SK-N-SH (cell line): ENCODE results near the gene IL6ST.

ENCODE experiments used
- EP300 ChIP-seq, 2 experiments: IDR thresholded peaks; 2 replicates each; pipeline versions ENCODE4 v1.4.0 to v1.6.1; 2012; ENCODE audit warnings: borderline replicate concordance in 1 of 2, low read depth in 1 of 2, low read length in 1 of 2
- TF ChIP-seq, protein P1 (sequence below): fragments of 200-600 bp; sonication (generic); IDR thresholded peaks from 2 replicates; pipeline ENCODE4 v1.6.1; 2017; ENCODE audit warnings: antibody characterized with exemption, mild to moderate bottlenecking, moderate library complexity

DNA sequence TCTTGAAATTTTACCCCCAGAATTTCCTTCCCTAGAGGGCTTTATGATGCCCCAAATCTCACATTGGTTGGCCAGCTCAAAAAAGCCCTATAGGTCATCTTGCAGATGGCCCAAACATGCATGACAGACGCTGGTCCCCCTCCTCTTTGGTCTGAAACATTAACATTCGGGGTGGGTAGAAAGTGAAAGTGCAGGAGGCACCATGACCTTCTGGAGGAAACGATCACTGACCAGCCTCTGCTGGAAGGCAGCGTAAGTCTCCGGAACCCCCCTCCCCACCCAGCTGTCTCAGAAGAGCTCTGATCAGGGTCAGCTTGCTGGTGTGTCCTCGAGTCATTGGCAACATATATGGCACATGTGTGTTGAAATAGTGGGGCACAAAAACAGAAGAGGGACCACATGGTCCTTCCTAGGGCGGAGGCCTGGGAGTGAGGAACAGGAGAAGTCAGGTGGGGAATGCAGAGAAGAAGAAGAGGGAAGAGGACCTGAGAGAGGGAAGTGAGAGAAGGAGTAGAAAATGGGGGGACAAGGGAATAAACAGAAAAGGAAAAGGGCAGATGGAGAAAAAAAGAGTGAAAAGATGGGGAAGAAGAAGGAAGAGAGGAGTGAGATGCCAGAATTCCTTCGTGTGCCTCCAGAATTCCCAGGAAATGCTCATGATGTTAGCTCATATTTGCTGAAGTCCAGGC is 97.4 kb downstream of the IL6ST start:
- TF ChIP-seq EP300 (IDR thresholded peaks at IDR 0.05; ENCODE audit: borderline replicate concordance in 1 of 2, low read depth in 1 of 2, low read length in 1 of 2): no peak
- TF ChIP-seq, protein P1, sequence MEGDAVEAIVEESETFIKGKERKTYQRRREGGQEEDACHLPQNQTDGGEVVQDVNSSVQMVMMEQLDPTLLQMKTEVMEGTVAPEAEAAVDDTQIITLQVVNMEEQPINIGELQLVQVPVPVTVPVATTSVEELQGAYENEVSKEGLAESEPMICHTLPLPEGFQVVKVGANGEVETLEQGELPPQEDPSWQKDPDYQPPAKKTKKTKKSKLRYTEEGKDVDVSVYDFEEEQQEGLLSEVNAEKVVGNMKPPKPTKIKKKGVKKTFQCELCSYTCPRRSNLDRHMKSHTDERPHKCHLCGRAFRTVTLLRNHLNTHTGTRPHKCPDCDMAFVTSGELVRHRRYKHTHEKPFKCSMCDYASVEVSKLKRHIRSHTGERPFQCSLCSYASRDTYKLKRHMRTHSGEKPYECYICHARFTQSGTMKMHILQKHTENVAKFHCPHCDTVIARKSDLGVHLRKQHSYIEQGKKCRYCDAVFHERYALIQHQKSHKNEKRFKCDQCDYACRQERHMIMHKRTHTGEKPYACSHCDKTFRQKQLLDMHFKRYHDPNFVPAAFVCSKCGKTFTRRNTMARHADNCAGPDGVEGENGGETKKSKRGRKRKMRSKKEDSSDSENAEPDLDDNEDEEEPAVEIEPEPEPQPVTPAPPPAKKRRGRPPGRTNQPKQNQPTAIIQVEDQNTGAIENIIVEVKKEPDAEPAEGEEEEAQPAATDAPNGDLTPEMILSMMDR: no peak
